Inflammatory macrophage treated with lipopolysaccharide for 1 hour (primary cell): ENCODE results near the gene CSNK2A3.
A peak's percentile ranks its signal among the peaks of the same experiment; 100 is the strongest.
"Not testable (repeated sequence)": the region's sequence is repeated elsewhere in the genome, so short reads cannot be mapped to it uniquely, and the experiment has no call there.

Experiments used
- DNase-seq, 2 donors: peaks; one replicate each; pipeline ENCODE4 v3.0.0-alpha.2; 2020 to 2022

Gene CSNK2A3

DNA sequence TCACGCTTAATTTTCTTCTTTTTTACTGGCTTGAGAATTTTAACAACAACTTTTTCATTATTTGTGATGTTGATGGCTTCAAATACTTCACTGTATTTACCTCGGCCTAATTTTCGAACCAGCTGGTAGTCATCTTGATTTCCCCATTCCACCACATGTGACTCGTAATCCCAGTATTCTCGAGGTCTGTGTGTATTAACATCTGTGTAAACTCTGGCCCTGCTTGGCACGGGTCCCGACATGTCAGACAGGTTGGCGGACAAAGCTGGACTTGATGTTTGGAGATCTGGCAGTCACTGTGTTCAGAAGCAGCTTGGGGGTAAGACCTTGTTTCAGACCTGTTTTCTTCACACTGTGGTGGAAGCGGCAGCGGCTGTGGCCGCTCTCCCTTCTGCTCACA lies at the start of gene CSNK2A3:
Gene CSNK2A3 (minus strand): TSS at position 373 of the 400 bp plus-strand sequence. CDS start 131 bp downstream, at position 242.
- DNase-seq = not testable (repeated sequence)

DNA sequence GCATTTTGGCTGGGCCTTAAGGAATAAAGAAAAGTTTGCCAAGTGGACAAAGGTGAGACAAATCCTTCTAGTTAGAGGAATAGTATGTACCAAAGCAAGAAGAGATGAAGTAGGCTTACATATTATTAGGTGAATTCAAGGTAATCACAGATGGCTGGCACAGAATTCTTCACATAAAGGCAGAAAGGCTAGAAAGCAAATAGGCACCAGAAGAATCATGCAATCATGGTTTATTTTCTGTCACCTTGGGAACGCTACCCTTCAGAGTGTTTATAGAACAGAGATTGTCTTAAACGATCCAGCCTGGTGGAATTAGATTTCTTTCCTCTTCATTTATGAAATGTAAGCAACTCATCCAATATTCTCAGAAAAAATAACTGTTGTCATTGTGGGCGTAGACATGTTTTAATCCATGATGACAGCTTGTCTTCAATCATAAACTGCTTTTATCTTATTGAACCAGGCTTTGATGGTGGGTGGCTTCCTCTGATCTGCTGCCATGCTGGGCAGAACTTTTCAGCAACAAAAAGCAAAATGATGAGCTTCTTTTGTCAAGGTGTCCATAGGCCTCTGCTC lies 49.0 kb upstream of the CSNK2A3 start:
- DNase-seq = no peak

DNA sequence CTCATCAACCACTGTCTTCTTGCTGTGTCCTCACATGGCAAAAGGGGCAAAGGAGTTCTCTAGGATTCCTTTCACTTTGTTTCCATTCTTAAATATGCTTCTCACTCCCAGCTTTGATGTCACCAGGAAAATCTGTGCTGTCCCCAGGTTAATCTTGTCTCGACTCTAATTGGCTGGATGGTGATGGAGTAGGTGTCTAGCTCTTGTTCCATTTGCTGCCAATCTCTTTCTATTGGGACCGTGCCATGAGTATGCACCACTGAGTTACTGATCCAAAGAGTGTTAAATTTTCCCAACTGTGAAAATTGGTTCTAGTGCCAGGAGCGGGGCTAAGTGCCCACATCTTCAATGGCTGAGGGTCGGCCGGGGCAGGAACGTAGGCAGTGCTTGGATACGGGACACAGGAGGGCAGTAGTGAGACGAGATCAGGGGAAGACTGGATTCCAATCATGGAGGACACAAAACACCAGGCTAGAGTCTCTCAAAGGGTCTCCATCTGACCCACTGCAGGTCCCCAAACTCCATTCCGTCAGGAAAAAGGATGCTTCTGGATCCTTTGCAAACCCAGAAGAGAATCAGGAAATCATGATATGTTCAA lies 47.7 kb upstream of the CSNK2A3 start:
- DNase-seq = no peak

DNA sequence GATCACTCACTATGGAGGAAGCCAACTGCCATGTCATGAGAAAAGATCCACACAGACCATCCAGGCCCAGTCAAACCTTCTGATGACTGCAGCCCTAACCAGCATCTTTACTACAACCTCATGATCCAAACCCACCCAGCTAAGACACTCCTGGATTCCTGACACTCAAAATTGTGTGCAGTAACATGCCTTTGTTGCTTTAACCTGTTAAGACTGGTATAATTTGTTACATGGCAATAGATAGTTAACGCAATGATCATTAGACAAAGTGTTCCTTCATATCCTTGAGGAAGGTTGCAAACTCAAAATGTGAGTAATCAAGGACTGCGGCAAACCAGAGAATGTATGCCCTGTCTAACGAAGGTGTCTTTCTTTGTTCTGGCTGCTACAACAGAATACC lies 47.1 kb upstream of the CSNK2A3 start:
- no peak for DNase-seq

DNA sequence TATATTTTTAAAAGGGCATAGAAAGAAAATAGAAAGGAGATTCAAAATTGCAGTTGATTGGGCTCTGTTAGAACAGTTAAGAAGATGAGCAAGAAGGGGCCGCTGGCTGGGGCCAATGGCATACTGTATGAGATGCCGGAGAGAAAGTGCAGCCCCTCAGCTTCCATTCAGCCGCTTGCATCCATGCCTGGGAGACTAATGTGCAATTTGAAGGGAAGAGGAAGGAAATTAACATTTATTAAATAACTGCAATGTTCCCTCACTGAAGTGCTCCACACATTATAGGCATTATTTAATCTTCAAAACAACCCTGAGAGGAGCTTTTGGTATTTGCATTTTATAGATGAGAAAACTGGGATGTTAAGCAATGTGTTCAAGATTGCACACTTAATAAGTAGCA lies 44.7 kb upstream of the CSNK2A3 start:
- no peak for DNase-seq

DNA sequence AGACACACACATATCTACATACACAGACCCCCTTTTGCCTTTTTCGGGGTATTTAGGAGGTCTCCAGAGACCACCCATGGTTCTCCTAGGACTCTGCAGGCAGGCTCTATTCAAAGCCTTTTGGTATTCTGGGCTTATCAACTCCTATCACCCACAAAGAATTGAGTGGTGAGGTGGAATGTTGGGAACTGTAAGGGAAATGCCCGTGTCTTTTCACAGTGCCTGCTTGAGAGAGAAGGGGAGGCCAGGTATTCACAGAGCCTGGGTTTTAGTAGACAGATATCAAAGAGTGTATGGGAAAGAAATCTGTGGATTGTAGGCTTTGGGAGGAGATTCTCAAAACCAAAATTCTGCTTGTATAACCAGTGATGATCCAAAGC lies 44.0 kb upstream of the CSNK2A3 start:
- no peak for DNase-seq

DNA sequence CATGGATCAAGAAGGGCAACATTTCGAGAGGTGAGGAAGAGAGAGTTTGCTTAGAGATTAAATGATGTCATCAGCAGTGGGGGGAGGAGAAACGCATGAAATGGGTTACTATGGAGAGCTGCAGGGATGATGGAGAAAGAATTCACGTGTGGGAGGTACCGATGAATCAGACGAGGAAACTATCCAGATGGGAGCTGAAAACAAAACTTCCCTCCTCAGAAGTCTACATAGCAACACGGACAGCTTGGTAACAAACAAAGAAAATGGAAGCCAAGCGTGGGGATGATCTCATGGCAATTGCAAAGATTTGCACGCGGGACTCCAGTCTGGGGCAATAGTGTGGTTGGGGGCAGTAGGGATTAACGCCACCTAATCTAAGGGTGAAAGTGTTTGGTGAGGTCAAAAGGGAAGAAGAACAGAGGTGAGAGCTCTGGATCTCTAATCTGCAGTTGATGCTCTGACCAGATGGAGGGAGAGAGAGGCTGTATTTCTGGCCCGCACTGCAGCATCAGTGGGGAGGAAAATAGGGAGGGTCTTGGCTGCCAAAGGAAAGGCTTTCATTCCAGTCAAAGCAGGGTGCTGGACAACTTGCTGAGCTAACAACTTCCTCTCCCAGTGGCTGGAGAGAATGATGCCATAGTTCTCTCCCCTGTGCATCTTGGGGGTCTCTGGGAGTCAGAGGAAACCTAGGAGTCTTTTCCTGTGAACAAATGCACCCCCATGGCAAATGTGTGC lies 43.4 kb upstream of the CSNK2A3 start:
- DNase-seq = peak; percentile 23 to 31

DNA sequence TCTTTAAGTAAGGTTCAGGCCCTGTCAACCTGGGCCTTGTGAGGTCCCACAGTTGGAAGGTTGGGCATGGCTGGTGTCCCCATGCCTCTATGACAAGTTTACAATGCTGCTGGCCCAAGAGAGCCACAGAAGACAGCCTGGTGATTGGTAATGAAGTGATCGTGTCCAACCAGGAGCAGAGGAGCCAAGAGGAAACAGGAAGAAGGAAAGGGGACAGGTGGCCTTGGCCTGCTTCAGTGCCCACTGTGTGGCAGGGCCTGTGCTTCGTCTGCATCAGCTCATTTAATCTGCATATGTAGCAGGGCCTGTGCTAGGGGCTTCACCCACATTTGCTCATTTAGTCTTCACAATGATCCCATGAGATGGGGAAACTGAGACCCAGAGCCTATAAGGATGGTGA lies 42.1 kb upstream of the CSNK2A3 start:
- no peak for DNase-seq

DNA sequence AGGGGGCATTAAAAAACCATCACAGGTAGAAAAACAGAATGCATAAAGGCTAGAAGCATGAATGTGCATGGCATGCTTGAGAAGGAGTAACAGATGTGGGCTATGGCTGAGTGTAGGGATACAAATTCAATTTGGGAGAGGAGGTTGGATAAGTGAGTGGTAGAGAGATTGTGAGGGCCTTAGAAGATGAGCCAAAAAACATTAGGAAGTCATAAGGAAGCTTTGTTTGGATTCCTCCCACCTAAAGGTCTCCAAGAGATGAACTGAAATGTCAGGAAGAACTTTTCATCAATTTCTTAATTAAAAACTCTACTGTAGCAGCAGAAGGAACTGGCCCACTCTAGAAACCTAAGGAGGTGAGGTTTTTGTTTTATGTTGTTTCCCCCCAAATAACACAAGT lies 41.2 kb upstream of the CSNK2A3 start:
- DNase-seq = no peak

DNA sequence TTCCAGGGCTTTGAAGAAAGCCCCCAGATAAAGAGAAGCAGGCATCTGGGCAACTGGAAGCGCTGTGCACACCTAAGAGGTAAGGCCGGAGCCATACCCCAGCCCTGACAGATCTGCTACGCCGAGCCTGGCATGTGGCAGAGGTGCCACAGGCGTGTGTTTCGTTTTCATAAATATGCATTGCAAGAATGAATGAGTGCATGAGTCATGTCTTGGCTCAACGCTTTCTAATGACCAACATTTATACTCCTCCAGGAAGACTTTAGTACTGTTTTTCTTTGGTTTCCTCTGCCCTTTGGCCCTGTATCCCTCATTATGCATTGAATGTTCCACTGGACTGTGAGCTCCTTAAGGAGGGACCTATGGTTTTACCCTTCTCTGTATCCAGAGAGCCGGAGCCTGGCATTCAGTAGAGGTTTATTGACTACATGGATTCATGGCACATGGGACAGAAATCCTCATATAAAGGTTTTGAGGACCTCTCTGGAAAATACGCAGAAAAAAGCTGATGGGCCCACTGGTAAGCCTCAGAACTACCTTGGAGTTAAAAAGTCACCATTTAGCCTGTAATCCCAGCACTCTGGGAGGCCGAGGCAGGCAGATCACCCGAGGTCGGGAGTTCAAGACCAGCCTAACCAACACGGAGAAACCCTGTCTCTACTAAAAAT lies 38.9 kb upstream of the CSNK2A3 start:
- no peak for DNase-seq

DNA sequence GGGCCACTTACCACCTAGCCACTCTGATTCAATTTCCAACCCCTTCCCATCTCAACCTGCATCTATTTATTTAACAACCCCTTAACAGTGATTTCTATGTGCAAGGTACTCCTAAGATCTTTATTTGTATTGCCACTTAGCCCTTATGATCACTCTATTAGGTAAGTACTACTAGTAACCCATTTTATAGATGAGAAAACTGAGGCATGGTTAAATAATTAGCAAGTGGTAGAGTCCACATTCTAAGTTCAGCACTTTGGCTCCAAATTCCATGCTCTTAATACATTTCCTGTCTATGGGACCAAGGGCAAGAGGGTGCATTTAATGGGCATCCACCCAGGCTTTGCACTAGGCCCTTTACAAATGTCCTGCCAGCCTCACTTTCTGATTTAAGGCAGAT lies 38.1 kb upstream of the CSNK2A3 start:
- no peak for DNase-seq

DNA sequence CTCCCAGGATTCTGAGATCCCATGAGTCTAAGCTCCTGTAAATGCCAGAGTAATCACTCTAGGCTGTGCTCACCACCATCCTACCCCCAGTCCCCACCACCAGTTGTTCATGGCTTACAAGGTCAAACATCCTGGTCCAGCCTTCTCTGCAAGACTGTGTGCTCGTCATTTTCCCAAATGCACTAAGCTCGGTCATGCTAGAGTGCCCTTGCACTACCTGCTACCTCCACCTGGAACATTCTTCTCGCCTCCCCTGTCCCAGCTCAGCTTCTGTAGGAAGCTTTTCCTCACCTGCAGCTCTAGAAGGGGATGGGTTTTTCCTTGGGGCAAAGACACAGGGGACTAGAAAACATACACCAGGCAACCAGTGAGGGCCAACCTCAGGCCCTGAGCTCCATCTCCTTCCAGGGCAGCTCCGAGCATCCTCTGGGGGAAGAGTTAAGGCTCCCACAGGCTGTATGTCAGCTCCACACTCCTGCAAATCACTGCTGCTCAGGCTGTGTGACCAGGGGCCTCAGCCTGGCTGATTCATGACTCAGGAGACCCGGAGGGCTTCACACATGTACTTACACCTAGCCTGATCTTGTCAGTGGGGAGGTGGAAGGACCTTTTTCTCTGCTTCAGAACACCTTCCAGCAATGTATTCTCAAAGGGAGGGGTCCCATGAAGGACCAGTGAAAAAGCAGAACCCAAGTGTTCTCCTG lies 37.2 kb upstream of the CSNK2A3 start:
- DNase-seq = no peak

DNA sequence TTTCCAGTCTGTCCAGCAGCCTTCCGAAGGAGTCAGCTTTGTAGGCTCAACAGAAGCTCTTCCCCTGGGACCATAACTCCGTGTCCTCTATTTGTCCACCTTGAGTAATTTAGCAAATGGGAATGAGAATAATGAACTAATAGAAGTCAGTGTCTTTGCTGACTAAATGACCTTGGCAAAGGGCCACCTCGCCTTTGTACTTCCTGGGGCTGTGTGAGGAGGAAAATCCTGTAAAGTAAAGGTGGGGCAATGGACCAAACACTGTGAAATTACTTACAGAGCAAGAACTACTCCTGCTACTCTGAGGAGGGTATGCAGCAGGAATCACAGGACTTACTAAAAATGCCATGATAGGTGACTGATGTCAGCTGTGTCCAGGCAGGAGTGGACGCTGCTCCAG lies 36.2 kb upstream of the CSNK2A3 start:
- no peak for DNase-seq

DNA sequence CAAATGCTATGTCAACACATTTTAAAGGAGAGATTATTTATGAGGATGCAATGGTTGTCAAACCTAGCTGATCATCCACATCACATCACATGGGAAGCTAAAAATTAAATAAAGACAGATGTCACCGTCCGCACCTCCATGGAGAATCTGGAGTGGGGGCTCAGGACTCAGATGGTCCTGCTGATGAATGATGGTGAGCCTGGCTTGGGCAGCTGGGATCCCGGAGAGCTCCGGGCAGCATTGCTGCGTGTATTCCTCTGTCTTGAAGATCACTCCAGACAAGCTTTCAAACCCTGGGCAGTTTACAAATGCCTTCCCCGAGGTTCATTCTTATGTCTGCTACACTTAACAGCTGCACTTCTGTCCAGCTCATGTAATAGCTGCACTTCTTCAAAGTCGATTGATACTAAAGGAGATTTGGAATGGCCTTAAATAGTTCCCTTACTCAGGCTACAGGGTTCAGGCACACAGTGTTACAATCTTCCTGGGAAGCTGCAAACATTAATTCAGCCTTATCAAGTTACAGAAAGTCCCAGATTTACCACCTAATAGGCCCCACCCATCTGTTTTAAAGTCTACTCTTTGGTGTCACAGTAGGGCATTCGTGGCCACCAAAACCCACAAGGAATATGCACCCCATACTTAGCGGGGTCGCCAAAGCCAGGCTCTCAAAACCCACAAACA lies 34.7 kb upstream of the CSNK2A3 start:
- DNase-seq = no peak

DNA sequence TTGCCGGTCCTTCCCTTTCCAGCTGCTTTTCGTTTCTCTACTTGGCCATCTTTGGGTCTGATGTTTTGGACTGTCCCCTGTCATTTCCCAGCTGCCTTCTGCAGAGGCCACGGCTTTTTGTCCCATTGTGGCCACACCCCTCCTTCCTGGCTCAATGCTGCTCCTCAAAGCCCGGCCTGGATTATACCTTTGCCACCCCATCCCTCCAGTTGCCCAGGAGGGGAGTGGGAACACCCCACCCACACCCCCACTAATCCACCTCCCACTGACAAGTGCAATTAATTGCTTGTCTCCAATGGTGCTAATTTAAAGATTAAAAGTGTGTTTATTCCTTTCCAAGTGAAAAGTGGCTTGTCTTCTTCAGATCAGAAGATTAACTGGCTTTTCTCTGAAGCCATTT lies 34.2 kb upstream of the CSNK2A3 start:
- DNase-seq = no peak

DNA sequence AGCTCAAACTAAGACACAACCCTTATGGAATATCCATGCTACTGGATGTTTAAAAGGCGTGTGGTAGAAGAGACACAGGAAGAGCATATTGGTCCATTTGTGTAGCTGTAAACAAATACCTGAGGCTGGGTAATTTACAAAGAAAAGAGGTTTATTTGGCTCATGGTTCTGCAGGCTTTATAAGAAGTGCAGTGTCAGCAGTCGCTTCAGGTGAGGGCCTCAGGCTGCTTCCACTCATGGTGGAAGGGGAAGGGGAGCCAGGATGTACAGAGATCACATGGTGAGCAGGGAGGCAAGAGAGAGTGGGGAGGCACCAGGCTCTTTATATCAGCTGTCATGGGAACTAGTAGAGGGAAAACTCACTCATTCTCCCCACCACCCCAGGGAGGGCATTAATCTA lies 31.8 kb upstream of the CSNK2A3 start:
- DNase-seq = no peak

DNA sequence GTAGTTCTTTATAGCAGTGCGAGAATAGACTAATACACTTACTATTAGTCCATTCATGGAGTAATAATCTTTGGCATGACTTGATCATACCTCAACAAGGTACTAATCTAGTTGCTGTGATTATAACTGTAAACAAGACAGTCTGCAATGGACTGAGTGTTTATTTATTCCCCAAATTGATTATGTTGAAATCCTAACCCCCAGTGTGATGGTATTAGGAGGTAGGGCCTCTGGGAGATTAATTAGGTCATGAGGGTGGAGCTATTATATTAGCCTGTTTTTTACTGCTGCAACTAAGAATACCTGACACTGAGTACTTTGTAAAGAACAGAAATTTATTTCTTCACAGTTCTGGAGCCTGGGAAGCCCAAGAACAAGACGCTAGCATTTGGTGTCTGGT lies 30.9 kb upstream of the CSNK2A3 start:
- no peak for DNase-seq

DNA sequence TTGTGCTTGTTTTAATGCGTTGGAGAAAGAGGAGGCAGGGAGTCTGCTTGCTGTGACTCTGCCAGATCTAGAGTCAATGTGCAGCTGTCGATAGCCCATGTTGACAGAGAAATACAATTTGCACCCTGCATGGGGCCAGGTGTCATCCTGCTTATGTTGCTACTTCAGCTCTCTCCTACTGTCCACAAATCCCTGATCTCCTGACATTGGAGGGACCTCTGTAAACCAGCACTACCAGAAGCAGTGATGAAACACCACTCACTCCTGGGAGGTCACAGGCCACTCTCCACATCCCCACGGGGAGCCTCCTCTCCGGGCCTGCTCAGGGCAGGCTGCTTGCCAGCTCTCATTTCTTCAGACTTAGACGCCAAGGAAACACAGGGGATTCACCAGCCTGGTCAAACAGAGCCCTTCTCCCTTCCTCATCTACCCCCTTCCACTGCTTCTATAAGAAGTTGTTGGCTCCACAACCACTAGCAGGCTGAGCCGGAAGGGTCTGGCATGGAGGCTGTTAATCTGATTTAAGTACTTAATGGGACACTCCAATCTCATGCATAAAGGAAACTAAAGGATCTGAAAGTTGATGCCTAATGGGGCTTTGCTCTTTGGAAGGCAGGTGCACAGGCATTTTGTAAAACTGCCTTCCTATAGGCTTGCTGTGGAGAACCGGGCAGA lies 29.9 kb upstream of the CSNK2A3 start:
- no peak for DNase-seq

DNA sequence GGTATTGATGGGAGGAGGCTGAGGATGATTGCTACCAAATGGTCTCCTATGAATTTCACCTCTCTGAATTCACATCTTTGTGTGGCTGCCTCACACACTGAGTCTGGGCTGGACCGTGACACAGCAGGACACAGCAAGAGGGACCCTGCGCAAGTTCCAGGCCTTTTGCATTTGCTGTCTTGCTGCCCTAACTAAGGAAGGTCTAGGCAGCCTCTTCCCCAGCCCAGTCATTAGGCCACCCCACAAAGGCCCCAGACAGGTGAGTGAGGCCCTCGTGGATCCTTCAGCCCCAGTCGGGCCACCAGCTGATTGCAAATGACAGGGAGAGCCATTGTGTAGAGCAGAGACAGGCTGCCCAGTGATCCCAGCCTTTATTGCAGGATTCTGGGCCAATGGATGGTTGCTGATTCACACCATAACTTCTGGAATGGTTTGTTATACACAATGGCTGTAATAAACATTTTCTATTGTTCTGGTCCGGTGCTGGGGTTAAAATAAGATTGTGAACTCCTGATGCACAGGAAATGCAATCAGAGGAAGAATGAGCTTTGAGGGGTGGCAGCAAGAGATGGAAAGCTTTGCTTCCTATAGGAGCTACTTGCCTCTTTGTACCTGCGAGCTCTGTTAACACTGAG lies 28.5 kb upstream of the CSNK2A3 start:
- no peak for DNase-seq

DNA sequence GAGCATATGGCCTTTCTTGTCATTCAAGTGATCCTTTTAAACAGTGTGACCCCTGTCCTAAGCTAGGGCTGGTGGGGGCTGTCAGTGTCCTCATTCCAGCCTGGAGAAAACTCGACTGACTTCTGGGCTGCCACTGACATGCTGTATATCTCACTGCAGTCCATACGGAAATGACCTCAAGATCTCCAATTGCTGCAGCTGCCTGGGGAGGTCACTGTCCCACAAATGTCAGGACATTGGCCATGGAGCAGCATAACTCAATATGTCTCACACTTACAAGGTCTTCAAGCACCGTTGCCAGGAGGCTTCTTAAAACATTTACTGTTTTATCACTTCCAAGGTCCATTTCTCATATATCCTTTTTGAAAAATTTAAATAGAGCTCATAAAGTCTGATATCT lies 27.8 kb upstream of the CSNK2A3 start:
- no peak for DNase-seq

DNA sequence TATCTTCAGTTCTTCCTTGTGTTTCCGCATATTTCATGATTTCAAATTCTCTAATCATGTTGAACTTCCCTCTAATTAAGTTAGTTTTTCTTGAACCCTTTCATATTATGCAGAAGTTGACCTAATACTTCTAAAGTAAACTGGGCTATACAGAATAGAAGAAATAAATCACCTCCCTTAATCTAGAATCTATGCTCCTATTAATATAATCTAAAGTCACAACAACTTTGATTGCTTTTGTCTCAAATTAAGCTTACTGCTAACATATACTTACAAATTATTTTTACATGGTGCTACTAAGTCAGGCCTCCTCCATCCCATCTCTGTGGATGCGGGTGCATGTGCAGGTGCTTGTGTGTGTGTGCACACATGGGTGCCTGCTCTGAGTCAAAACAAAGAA lies 27.3 kb upstream of the CSNK2A3 start:
- DNase-seq = no peak

DNA sequence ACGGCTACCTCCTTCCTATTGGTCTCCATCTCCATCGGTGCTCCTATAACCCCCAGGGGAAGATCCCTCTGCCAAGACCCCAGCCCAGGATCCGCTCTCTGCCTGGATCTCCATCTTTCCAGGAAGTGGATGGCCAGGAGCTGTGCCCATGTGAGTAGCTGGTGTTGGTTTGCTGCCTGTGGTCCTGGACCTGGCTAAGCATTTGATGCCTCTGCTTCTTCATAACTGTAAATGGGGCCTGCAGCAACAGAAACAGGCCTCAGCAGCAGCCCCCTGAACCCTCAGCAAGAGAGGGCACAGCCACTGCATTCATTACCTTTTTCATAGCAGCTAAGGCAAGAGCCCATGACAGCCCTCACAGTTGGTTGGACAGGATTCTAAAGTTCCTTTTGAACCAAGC lies 26.6 kb upstream of the CSNK2A3 start:
- no peak for DNase-seq
